ENCODE measurements around the gene RNF32.

RNF32 gene

DNA sequence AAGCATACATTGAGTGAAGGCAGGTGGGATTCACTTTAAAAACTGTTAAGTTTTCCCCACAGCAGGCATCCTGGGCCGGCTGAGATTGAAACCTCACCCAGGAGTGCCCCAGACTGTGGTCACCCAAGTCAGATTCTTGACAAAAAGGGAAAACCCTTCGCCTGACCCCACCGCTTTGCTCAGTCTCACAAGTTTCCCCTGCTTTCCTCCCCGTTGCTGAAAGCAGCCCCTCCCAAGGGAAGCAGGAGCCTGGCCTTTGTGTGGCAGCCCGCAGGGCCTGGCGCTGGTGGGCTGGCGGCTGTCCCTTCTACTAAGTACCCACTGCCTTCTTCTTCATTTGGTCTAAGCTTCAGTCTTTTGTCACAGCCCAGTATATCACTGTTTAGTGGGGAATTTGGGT lies 16.0 kb downstream of the RNF32 start:
- TF ChIP-seq FOXP2 (optimal IDR thresholded peaks at IDR 0.05; ENCODE audit: borderline replicate concordance, extremely low read depth, extremely low read length, insufficient read depth) (no peak), SIN3A (IDR thresholded peaks at IDR 0.05; ENCODE audit: borderline replicate concordance, insufficient read depth, low read length) (no peak), POLR2AphosphoS5 (IDR thresholded peaks at IDR 0.05; ENCODE audit: low read depth, low read length) (no peak), TAF1 (IDR thresholded peaks at IDR 0.05; ENCODE audit: borderline replicate concordance, insufficient read depth, low read length) (no peak)
- TF ChIP-seq, protein P1, sequence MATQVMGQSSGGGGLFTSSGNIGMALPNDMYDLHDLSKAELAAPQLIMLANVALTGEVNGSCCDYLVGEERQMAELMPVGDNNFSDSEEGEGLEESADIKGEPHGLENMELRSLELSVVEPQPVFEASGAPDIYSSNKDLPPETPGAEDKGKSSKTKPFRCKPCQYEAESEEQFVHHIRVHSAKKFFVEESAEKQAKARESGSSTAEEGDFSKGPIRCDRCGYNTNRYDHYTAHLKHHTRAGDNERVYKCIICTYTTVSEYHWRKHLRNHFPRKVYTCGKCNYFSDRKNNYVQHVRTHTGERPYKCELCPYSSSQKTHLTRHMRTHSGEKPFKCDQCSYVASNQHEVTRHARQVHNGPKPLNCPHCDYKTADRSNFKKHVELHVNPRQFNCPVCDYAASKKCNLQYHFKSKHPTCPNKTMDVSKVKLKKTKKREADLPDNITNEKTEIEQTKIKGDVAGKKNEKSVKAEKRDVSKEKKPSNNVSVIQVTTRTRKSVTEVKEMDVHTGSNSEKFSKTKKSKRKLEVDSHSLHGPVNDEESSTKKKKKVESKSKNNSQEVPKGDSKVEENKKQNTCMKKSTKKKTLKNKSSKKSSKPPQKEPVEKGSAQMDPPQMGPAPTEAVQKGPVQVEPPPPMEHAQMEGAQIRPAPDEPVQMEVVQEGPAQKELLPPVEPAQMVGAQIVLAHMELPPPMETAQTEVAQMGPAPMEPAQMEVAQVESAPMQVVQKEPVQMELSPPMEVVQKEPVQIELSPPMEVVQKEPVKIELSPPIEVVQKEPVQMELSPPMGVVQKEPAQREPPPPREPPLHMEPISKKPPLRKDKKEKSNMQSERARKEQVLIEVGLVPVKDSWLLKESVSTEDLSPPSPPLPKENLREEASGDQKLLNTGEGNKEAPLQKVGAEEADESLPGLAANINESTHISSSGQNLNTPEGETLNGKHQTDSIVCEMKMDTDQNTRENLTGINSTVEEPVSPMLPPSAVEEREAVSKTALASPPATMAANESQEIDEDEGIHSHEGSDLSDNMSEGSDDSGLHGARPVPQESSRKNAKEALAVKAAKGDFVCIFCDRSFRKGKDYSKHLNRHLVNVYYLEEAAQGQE (IDR thresholded peaks at IDR 0.05; ENCODE audit: insufficient read depth in 1 of 2, low read depth in 2 of 2, low read length in 2 of 2) = no peak

DNA sequence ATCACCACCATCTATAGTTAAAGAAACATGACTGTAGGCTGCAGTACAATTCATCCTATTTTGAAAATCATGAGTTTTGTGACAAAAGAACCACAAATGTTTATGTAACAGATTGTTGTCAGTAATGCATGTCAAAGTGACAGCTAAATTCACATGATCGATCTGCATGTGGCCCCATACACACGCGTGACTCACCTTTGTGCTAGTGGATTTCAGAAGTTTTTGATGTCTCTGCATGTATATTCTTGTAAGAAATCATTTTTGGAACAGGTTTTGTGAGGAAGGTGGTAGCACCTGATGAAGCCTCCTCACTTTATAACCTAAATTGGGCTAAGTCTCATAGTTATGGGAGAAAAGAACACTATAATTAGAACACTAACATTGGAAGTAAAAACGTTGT lies 17.1 kb downstream of the RNF32 start:
- TF ChIP-seq SIN3A (IDR thresholded peaks at IDR 0.05; ENCODE audit: borderline replicate concordance, insufficient read depth, low read length) = no peak
- TF ChIP-seq, protein P1 (IDR thresholded peaks at IDR 0.05; ENCODE audit: insufficient read depth in 1 of 2, low read depth in 2 of 2, low read length in 2 of 2) = no peak
- TF ChIP-seq POLR2AphosphoS5 (IDR thresholded peaks at IDR 0.05; ENCODE audit: low read depth, low read length) = no peak

DNA sequence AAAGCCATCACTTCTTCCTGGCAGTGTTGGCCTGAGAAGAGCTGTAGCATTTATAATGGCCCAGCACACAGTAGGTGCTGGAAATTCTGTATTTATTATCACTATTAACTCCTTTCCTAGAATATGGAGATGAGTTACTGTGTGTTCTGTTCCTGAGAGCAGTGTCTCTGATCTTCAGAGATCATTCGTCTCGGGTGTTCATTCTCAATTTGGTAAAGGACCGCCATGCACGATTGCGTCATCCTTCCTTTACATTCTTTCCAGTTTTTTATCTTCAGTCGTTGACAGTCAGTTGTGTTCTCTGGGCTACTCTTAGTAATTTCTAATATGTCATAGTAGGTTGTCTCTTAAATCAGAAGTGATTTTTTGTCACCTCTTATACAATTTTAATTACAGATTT lies 18.6 kb downstream of the RNF32 start:
- TF ChIP-seq POLR2AphosphoS5 (IDR thresholded peaks at IDR 0.05; ENCODE audit: low read depth, low read length) (no peak), FOXP2 (optimal IDR thresholded peaks at IDR 0.05; ENCODE audit: borderline replicate concordance, extremely low read depth, extremely low read length, insufficient read depth) (no peak)
- TF ChIP-seq, protein P1 (IDR thresholded peaks at IDR 0.05; ENCODE audit: insufficient read depth in 1 of 2, low read depth in 2 of 2, low read length in 2 of 2) = no peak

DNA sequence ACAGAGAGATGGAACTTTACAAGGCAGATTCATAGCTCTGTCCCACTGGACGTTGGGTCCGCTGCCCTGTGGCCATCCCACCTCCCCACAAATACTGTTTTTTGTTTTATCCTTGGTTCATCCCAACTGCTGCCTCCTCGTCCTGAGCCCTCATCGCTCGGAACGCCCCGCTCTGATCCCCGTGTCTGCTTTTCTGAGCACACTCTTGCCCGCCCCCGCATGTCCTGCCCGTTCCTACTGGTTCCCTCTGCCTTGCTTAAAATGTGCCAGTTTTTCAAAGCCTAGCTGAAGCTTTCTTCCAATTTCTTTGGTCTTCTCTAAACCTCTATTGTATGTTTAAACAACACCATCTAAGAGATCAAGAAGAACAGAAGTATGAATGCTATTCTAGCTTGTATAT lies 19.4 kb downstream of the RNF32 start:
- TF ChIP-seq POLR2AphosphoS5 (IDR thresholded peaks at IDR 0.05; ENCODE audit: low read depth, low read length) = 0 out of 2 replicates have a peak, but pooled peaks have one; percentile 29
- TF ChIP-seq SIN3A (IDR thresholded peaks at IDR 0.05; ENCODE audit: borderline replicate concordance, insufficient read depth, low read length) = no peak

DNA sequence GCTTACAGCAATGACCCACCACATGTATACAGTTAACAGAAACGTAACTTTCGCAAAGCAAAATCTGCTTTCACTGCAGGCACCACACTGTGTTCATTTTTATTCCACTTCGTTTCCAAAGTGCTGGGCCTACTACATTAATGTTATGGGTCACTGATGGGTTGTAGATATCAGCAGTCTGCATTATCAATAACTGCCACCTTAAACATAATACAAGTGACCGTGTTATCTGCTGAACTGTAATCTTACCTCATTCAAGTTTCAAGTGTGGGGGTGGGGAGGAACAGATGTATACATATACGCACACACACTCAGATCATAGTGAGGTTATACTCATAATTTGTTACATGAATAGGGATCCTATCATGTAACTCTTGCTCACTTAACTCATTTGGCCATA lies 21.1 kb downstream of the RNF32 start:
- TF ChIP-seq FOXP2 (optimal IDR thresholded peaks at IDR 0.05; ENCODE audit: borderline replicate concordance, extremely low read depth, extremely low read length, insufficient read depth) (no peak), TAF1 (IDR thresholded peaks at IDR 0.05; ENCODE audit: borderline replicate concordance, insufficient read depth, low read length) (no peak), SIN3A (IDR thresholded peaks at IDR 0.05; ENCODE audit: borderline replicate concordance, insufficient read depth, low read length) (no peak), POLR2AphosphoS5 (IDR thresholded peaks at IDR 0.05; ENCODE audit: low read depth, low read length) (no peak)
- TF ChIP-seq, protein P1 (IDR thresholded peaks at IDR 0.05; ENCODE audit: insufficient read depth in 1 of 2, low read depth in 2 of 2, low read length in 2 of 2) = no peak

Data from PFSK-1 (cell line).